ENCODE data around the gene CPTP.

- no peak for TF ChIP-seq CTCF (IDR thresholded peaks at IDR 0.05)
- TF ChIP-seq POLR2A (IDR thresholded peaks at IDR 0.05): no peak
Measured at GRCh38 chr1:1298861-1299685, 25.5 kb upstream of the CPTP start.
